HepG2 (cell line): ENCODE results near the gene BYSL. TPM values are rescaled to one million over a fixed set of nuclear protein-coding genes. Genes with fewer than 3 reads are reported as not detected.

Experiments used
- CBFB ChIP-seq: sonication (generic); formaldehyde crosslinking; IDR thresholded peaks from 2 replicates; pipeline ENCODE4 v1.4.0; 2020; ENCODE audit warnings: missing genetic modification reagents
- CBX5 ChIP-seq: sonication (generic); formaldehyde crosslinking; IDR thresholded peaks from 2 replicates; pipeline ENCODE4 v1.4.0; 2020; ENCODE audit warnings: missing genetic modification reagents, borderline replicate concordance
- CENPX ChIP-seq: sonication (generic); formaldehyde crosslinking; IDR thresholded peaks from 2 replicates; pipeline ENCODE4 v1.9.0; 2021; ENCODE audit warnings: mild to moderate bottlenecking, missing genetic modification reagents, moderate library complexity
- E2F5 ChIP-seq: sonication (generic); formaldehyde crosslinking; conservative IDR thresholded peaks from 2 replicates; pipeline ENCODE4 v1.4.0; 2020; ENCODE audit warnings: missing genetic modification reagents
- EEA1 ChIP-seq: sonication (generic); formaldehyde crosslinking; IDR thresholded peaks from 2 replicates; pipeline ENCODE4 v1.5.1; 2020; ENCODE audit warnings: mild to moderate bottlenecking, missing genetic modification reagents, borderline replicate concordance
- GABPA ChIP-seq, 2 experiments: IDR thresholded peaks; 2 replicates each; pipeline ENCODE4 v1.6.1; 2011 to 2016; ENCODE audit warnings: low read depth in 2 of 2, low read length in 1 of 2, missing biosample characterization in 1 of 2, missing genetic modification characterization in 1 of 2
- HINFP ChIP-seq: sonication (generic); formaldehyde crosslinking; IDR thresholded peaks from 2 replicates; pipeline ENCODE4 v1.4.0; 2020; ENCODE audit warnings: low read depth, mild to moderate bottlenecking, missing genetic modification reagents
- HMGA1 ChIP-seq: sonication (generic); formaldehyde crosslinking; conservative IDR thresholded peaks from 2 replicates; pipeline ENCODE4 v1.4.0; 2020; ENCODE audit warnings: missing genetic modification reagents
- MAFG ChIP-seq: sonication (generic); formaldehyde crosslinking; IDR thresholded peaks from 2 replicates; pipeline ENCODE4 v1.5.1; 2020; ENCODE audit warnings: mild to moderate bottlenecking, missing genetic modification reagents
- NR2C2 ChIP-seq: sonication (generic); formaldehyde crosslinking; IDR thresholded peaks from 2 replicates; pipeline ENCODE4 v1.4.0; 2020; ENCODE audit warnings: missing genetic modification reagents, mild to moderate bottlenecking, moderate library complexity, borderline replicate concordance
- NR2F1 ChIP-seq, 2 experiments: fragments of 450-650 bp in 1 of 2; formaldehyde crosslinking in 1 of 2; IDR thresholded peaks; 2 replicates each; pipeline versions ENCODE4 v1.5.0 to v1.6.1; 2016 to 2020; ENCODE audit warnings: mild to moderate bottlenecking in 1 of 2, missing compliant biosample characterization in 1 of 2, missing genetic modification reagents in 1 of 2, moderate library complexity in 1 of 2
- PAX8 ChIP-seq: sonication (generic); formaldehyde crosslinking; IDR thresholded peaks from 2 replicates; pipeline ENCODE4 v1.8.0; 2022; ENCODE audit warnings: mild to moderate bottlenecking, missing genetic modification reagents, borderline replicate concordance
- RARG ChIP-seq: sonication (generic); formaldehyde crosslinking; IDR thresholded peaks from 2 replicates; pipeline ENCODE4 v1.4.0; 2020; ENCODE audit warnings: low read depth, mild to moderate bottlenecking, missing genetic modification reagents
- RFX3 ChIP-seq: IDR thresholded peaks from 2 replicates; pipeline ENCODE4 v1.6.1; 2016; ENCODE audit warnings: missing biosample characterization, missing genetic modification reagents
- YY1 ChIP-seq: IDR thresholded peaks from 2 replicates; pipeline ENCODE4 v1.6.1; 2011; ENCODE audit warnings: low read length, low read depth, moderate library complexity, mild to moderate bottlenecking; ENCODE audit not compliant: insufficient read depth, insufficient replicate concordance
- ZBTB14 ChIP-seq: sonication (generic); formaldehyde crosslinking; IDR thresholded peaks from 2 replicates; pipeline ENCODE4 v1.4.0; 2020; ENCODE audit warnings: missing genetic modification reagents
- ZFP1 ChIP-seq: IDR thresholded peaks from 2 replicates; pipeline ENCODE4 v1.6.1; 2016
- ZFY ChIP-seq: sonication (generic); formaldehyde crosslinking; IDR thresholded peaks from 2 replicates; pipeline ENCODE4 v1.4.0; 2020; ENCODE audit warnings: missing genetic modification reagents
- ZNF263 ChIP-seq: sonication (generic); formaldehyde crosslinking; IDR thresholded peaks from 2 replicates; pipeline ENCODE4 v1.4.0; 2020; ENCODE audit warnings: missing genetic modification reagents
- ZNF326 ChIP-seq: sonication (generic); formaldehyde crosslinking; IDR thresholded peaks from 2 replicates; pipeline ENCODE4 v1.4.0; 2020; ENCODE audit warnings: missing genetic modification reagents, borderline replicate concordance
- ZNF414 ChIP-seq: sonication (generic); formaldehyde crosslinking; IDR thresholded peaks from 2 replicates; pipeline ENCODE4 v1.5.0; 2020; ENCODE audit warnings: missing genetic modification reagents
- ZNF770 ChIP-seq: sonication (generic); formaldehyde crosslinking; IDR thresholded peaks from 2 replicates; pipeline ENCODE4 v1.5.0; 2020; ENCODE audit warnings: mild to moderate bottlenecking, missing genetic modification reagents
- ZNF850 ChIP-seq: sonication (generic); formaldehyde crosslinking; conservative IDR thresholded peaks from 2 replicates; pipeline ENCODE4 v1.9.0; 2021; ENCODE audit warnings: mild to moderate bottlenecking, missing genetic modification reagents
- polyA plus RNA-seq, 8 experiments: library from polyadenylated mRNA; depleted of rRNA in 3 of 8; stranded (reverse) in 7 of 8; unstranded in 1 of 8; fragments of >200 nt; fragmentation: Illumina TruSeq in 4 of 8; extraction: Trizol in 4 of 8; gene quantifications; 2 replicates each; pipeline versions ENCODE4 v1.2.1 to v1.2.3, GENCODE V29; 2011 to 2016; ENCODE audit warnings: low read depth in 4 of 8, missing spikeins in 1 of 8, mixed read lengths in 1 of 8; ENCODE audit not compliant: insufficient read depth in 1 of 8
- total RNA-seq, 5 experiments: library from RNA; depleted of rRNA; stranded (reverse); fragments of >200 nt; fragmentation: Illumina TruSeq; extraction: Trizol; gene quantifications; 2 replicates each; pipeline ENCODE4 v1.2.3, GENCODE V29; 2016; ENCODE audit warnings: low read depth in 1 of 5

Gene BYSL
- total and polyA plus RNA-seq, 2 of the 13 experiments (the other 11 are each of a cell fraction or from before 2014, with no cell fraction given), result 27.9 to 28.6 TPM

GRCh38 chr6:41895300-41896233, 25.7 kb upstream of the BYSL start, which contains the start of gene USP49 (continued):
- TF ChIP-seq E2F5 (CRISPR knock-in tag) (no peak), ZNF326 (CRISPR knock-in tag) (no peak), ZFY (peak; percentile 59; the same call in 1 of the 2 replicates), RARG (CRISPR knock-in tag) (no peak), EEA1 (CRISPR knock-in tag) (no peak), ZNF414 (CRISPR knock-in tag) (no peak), PAX8 (CRISPR knock-in tag) (no peak), ZFP1 (no peak), ZNF263 (CRISPR knock-in tag) (no peak), NR2F1 (CRISPR knock-in tag; IDR thresholded peaks at IDR 0.05) (peak; percentile 22 to 31; a peak in 2 of 4 replicates), ZNF850 (CRISPR knock-in tag) (no peak), ZBTB14 (CRISPR knock-in tag) (no peak), CBFB (CRISPR knock-in tag) (peak; percentile 15; the same call in 1 of the 2 replicates), GABPA (IDR thresholded peaks at IDR 0.05; ENCODE audit: low read depth, low read length) (no peak), GABPA (CRISPR knock-in tag; IDR thresholded peaks at IDR 0.05; ENCODE audit: low read depth) (no peak), HMGA1 (CRISPR knock-in tag) (no peak), NR2C2 (CRISPR knock-in tag) (peak; percentile 76; the same call in 1 of the 2 replicates), RFX3 (CRISPR knock-in tag) (no peak), HINFP (CRISPR knock-in tag) (peak; percentile 11; the same call in 1 of the 2 replicates), CENPX (no peak), YY1 (peak; percentile 33), MAFG (no peak), ZNF770 (CRISPR knock-in tag) (no peak), CBX5 (no peak)
